Effector memory CD4-positive, alpha-beta T cell (primary cell): Measurements from ENCODE around the gene ATXN7.
A peak's percentile ranks its signal among the peaks of the same experiment; 100 is the strongest.

ENCODE experiments used
- DNase-seq, 3 donors: peaks; one replicate each; pipeline ENCODE4 v3.0.0-alpha.2; 2020
- H3K27ac ChIP-seq: 2 replicates; pipeline ENCODE4 v1.7.0; 2013; ENCODE audit warnings: mild to moderate bottlenecking, low read length, moderate library complexity; ENCODE audit not compliant: insufficient read depth, poor library complexity, severe bottlenecking
- H3K27me3 ChIP-seq: replicated peaks from 2 replicates; pipeline ENCODE4 v1.7.0; 2013; ENCODE audit warnings: mild to moderate bottlenecking, low read length; ENCODE audit not compliant: insufficient read depth, control insufficient read depth, poor library complexity, severe bottlenecking
- H3K36me3 ChIP-seq: 2 replicates; pipeline ENCODE4 v1.7.0; 2013; ENCODE audit warnings: mild to moderate bottlenecking, low read length, moderate library complexity; ENCODE audit not compliant: control insufficient read depth, insufficient read depth
- H3K4me1 ChIP-seq: 2 replicates; pipeline ENCODE4 v1.7.0; 2013; ENCODE audit warnings: low read length, mild to moderate bottlenecking; ENCODE audit not compliant: control insufficient read depth, insufficient read depth, poor library complexity, severe bottlenecking
- H3K4me3 ChIP-seq: 2 replicates; pipeline ENCODE4 v1.7.0; 2013; ENCODE audit warnings: low read length, low read depth, mild to moderate bottlenecking; ENCODE audit not compliant: insufficient read depth, poor library complexity, severe bottlenecking
- H3K9me3 ChIP-seq: 2 replicates; pipeline ENCODE4 v1.7.0; 2013; ENCODE audit warnings: mild to moderate bottlenecking, low read length, moderate library complexity; ENCODE audit not compliant: control insufficient read depth

Gene ATXN7

DNA sequence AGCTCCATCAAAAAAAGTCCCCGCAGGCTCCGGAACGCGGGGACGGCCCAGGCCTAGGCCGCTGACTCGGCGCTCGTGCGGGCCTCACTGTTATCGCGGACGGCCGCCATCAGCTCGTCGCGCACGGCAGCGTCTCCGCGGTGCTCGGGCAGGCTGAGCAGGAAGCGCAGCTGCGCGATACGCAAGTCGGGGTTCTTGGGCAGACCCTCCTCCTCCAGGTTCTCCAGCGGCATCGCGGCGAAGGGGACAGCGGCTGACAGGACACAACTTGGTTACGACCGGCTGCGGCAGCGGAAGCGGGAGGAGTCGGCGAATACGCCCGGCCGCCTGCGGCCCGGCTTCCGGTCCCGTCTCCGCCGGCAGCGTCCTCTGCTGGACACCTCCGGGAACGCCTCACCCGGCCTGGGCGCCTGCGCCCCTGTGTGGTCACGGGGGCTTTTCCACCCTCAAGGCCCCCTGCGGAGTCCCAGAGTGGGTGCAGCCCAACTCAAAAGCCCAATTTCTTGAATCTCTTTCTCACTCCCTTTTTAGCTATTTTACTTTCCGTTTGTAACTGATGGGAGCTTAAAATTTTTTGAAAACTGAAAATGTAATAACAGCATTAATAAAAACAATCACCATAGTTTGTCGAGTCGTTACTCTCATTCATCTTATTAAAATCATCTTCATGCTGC is 159.7 kb downstream of the ATXN7 start, which contains the start of gene PSMD6:
Gene PSMD6 (minus strand): TSS at position 308 of the 674 bp plus-strand sequence. CDS start 75 bp downstream, at position 233.
- H3K4me3 ChIP-seq: peak within 1 kb of the TSS; percentile 87

DNA sequence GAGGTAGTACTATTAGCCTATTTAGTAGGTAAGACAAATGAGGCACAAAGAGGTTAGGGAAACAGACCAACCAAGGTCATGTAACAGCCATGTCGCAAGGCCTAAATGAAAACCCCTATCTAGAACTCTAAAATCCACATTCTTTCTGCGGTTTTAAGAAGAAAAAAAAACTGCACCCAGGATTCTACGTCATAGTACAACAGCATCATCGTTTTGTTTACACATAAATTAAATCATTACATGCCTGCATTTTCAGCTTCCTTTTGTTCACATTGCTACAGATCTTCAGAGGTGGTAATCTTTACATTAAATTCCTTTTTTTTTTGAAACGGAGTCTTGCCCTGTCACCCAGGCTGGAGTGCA is 160.2 kb downstream of the ATXN7 start:
- Histone ChIP-seq H3K36me3 (peaks cover 15% of the 10 kb centered on the region), H3K9me3 (no peaks in the 10 kb centered on the region), H3K4me3 (peak overlapping the region; percentile 87), H3K27me3 (no peaks in the 10 kb centered on the region), H3K4me1 (peaks cover 10% of the 10 kb centered on the region), H3K27ac (peak overlapping the region; percentile 86)
- no peak for DNase-seq

More for the DNA sequence above, 159.7 kb downstream of the ATXN7 start, which contains the start of gene PSMD6:
- H3K9me3 ChIP-seq: no peaks in the 10 kb centered on the region
- DNase-seq: peak; percentile 86 to 87 (median 87)
- peaks cover 10% of the 10 kb centered on the region for H3K4me1 ChIP-seq
- H3K27me3 ChIP-seq: no peaks in the 10 kb centered on the region
- peak within 1 kb of the TSS; percentile 86 for H3K27ac ChIP-seq
- peaks cover 20% of the 10 kb centered on the region for H3K36me3 ChIP-seq

DNA sequence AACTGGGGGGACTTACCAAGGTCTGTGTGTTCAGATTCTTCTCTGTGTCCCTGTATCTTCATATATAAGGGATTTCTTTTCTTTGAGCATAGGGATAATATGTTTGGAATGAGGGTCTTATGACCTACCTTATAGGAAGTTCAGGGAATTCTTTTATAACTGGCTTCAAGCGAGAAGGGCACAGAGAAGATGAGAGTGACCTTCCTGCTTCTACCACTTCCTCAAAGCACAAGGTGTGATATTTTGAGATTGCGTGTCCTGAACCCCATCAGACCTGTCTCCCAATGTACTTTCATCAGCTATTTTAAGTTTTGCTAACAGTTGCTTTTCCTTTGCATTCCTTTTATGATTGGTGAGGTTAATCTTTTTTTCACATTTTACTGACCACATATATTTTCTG is 162.7 kb downstream of the ATXN7 start:
- H3K27me3 ChIP-seq: no peaks in the 10 kb centered on the region
- peaks cover 19% of the 10 kb centered on the region for H3K4me1 ChIP-seq
- no peaks in the 10 kb centered on the region for H3K36me3 ChIP-seq
- H3K4me3 ChIP-seq: no peak overlapping the region
- no peak overlapping the region for H3K27ac ChIP-seq
- no peaks in the 10 kb centered on the region for H3K9me3 ChIP-seq
- DNase-seq: no peak

DNA sequence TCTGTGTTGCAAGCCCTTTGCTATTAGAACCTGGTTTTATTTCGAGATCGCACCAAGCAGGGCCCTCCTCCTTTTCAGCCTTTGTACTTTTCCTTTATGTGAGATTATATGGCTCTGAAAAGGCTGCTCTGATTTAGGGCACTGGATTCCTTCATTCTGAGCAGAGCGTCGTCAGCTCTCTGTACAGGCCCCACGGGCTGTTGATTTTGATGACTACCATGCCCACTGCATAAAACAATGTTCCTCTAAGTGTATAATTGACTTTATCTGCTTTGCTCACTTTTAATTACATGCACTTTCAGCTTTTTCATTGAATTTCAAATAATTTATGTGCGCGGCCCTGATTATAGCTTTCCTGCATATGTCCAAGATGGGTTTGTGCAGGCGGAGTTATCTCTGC is 164.0 kb downstream of the ATXN7 start:
- Histone ChIP-seq H3K36me3 (no peaks in the 10 kb centered on the region), H3K4me3 (no peak overlapping the region), H3K27ac (no peak overlapping the region), H3K9me3 (no peaks in the 10 kb centered on the region), H3K27me3 (no peaks in the 10 kb centered on the region), H3K4me1 (peaks cover 8% of the 10 kb centered on the region)
- DNase-seq: no peak

DNA sequence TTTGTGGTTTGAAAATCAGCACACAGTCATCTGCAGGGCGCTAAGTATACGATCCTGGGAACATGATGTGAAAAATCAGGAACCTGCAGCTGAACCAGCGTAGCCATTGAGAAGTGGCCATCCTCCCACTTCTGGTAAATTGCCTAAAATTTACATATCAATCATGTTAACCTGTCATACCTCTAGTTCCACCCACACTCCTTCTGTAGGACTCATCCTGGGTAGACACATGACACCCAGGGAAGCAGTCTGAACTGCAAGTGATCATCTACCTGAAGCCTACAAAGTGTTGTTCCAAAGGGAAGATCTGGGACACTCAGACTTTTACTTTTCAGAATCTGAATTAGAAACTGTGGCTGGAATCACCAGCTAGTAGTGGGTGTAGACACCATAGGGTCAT is 165.1 kb downstream of the ATXN7 start:
- H3K27me3 ChIP-seq: no peaks in the 10 kb centered on the region
- no peaks in the 10 kb centered on the region for H3K36me3 ChIP-seq
- no peak for DNase-seq
- H3K4me3 ChIP-seq: no peak overlapping the region
- H3K4me1 ChIP-seq: peaks cover 8% of the 10 kb centered on the region
- no peak overlapping the region for H3K27ac ChIP-seq
- no peaks in the 10 kb centered on the region for H3K9me3 ChIP-seq

DNA sequence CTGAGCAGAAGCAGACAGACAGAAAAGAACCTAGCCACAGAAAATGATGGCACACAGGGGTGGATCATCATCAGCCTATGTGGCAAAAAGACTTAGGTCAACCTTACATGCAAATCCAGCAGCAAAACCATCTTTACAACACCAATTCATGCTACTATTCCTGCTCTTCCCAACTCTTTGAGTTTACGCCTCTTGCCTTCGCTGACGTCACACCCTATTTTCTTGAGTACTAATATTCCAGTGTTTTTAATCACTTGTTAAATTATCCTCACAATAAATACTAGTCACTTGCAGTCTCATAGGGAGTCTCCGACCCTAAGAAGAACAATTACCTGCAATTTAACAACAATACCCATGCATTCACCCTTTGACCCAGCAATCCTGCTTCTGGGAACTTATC is 165.6 kb downstream of the ATXN7 start:
- H3K4me3 ChIP-seq: no peak overlapping the region
- no peaks in the 10 kb centered on the region for H3K36me3 ChIP-seq
- DNase-seq: no peak
- H3K4me1 ChIP-seq: peaks cover 8% of the 10 kb centered on the region
- no peak overlapping the region for H3K27ac ChIP-seq
- H3K9me3 ChIP-seq: no peaks in the 10 kb centered on the region
- no peaks in the 10 kb centered on the region for H3K27me3 ChIP-seq

DNA sequence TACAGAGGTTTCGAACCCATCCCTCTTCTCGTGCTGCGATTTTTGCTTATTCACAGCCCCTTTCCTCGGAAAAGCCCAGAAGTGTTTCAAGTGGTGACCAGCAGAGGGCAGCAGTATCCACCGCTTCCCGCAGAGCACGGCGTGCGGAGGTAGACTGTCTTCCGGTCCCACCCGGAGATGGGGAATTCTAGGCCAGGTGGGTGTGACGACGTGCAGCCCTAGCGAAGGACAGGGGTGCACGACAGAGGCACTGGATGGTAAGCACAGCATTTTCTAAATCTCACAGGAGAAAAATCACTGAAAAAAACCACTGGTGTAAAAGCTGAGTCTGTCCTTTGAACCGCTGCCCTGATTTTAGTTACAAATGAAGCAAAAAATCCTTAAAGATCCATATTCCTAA is 167.1 kb downstream of the ATXN7 start:
- H3K27ac ChIP-seq: no peak overlapping the region
- no peaks in the 10 kb centered on the region for H3K27me3 ChIP-seq
- no peaks in the 10 kb centered on the region for H3K9me3 ChIP-seq
- H3K4me1 ChIP-seq: peaks cover 8% of the 10 kb centered on the region
- DNase-seq: peak; percentile 60 to 70 (median 65)
- peak overlapping the region; percentile 33 for H3K4me3 ChIP-seq
- no peaks in the 10 kb centered on the region for H3K36me3 ChIP-seq

DNA sequence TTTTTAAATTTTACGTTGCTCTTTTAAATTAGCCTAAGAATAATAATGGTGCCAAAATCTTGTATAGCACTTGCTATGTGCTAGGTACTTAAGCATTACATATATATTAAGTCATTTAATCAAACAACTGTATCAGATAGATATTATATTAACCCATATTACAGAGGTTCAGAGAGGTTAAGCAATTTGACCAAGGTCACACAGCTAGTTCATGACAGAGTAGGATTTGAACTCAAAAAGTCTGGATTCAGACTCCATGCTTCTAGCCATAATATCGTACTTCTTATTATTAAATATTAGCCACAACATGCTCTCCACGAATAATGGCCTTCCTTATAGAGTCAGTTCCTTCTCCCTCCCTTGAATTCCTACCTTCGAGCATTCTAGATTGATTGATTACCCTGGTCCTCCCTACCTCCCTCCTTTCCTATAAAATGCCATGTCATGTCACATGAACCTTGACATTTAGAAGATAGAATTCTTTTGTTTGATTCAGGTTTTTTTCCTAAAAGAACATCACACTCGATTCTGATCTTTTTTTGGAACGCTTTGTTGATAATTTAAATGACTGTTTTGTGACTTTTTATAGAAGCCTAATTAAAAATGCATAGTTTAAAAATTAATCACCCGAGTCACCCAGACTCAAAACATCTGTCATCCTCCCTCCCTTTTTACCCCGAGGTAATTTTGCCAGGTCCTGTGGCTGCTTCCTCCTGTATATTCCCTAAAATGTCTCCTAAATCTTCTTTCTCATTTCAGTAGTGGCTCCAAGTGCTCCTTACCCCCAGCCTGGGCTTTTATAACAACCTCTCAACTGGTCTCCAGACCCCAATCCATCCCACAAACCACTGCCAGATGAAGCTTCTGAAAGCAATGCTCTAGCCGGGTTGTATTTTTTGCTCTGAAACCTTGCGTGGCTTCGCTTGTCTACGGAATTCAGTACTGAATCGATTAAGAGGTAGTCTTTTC is 168.2 kb downstream of the ATXN7 start:
- Histone ChIP-seq H3K9me3 (no peaks in the 10 kb centered on the region), H3K27ac (no peak overlapping the region), H3K27me3 (no peaks in the 10 kb centered on the region), H3K36me3 (no peaks in the 10 kb centered on the region), H3K4me3 (no peak overlapping the region), H3K4me1 (peaks cover 8% of the 10 kb centered on the region)
- DNase-seq: no peak

DNA sequence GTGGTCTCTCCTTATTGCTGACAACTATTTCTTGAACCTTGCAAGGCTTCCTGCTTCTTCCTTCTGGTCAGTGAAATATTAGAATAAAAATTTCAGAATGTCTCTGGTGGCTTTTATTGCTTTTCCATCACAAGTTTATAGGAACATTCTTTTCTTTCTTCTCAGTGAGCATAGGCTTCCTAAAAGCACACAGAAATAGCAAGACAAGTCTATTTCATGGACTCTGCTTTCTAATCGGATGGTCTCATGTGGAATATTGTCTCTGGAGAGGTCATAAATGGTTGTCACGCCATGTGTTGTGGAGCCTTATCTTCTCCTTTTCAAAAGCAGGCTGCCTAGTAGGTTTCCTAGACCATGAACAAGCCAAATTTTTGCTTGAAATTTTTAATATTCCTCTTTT is 169.4 kb downstream of the ATXN7 start:
- H3K4me1 ChIP-seq: peaks cover 8% of the 10 kb centered on the region
- no peaks in the 10 kb centered on the region for H3K36me3 ChIP-seq
- H3K27ac ChIP-seq: no peak overlapping the region
- no peaks in the 10 kb centered on the region for H3K27me3 ChIP-seq
- no peaks in the 10 kb centered on the region for H3K9me3 ChIP-seq
- H3K4me3 ChIP-seq: no peak overlapping the region
- no peak for DNase-seq

DNA sequence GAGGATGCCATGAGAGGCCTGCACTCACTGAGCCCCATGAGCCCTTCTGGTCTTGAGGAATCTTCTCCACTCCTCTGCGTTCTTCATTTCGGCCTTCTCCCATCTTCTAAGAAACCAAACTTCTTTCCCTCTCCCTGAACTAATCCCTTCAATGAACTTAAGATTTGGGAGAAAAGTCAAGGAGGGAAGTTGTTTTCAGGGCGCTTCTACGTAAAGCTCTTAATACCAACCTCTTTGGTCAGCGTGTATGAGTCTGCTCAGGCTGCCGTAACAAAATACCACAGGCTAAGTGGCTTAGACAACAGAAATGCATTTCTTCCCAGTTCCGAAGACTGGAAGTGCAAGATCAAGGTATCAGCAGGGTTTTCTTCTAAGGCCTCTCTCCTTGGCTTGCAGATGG is 173.4 kb downstream of the ATXN7 start:
- Histone ChIP-seq H3K9me3 (no peaks in the 10 kb centered on the region), H3K36me3 (no peaks in the 10 kb centered on the region), H3K4me1 (no peaks in the 10 kb centered on the region), H3K27me3 (no peaks in the 10 kb centered on the region), H3K4me3 (no peak overlapping the region), H3K27ac (no peak overlapping the region)
- no peak for DNase-seq
